K562 (cell line): ENCODE results near the gene NSF. TPM values are rescaled to one million over a fixed set of nuclear protein-coding genes. Genes with fewer than 3 reads are reported as not detected.

ENCODE experiments used
- ATAC-seq: fragments of 200-7000 bp; cut with Tn5 transposase; 3 replicates; pipeline ENCODE4 v1.9.1; 2020; ENCODE audit warnings: moderate library complexity
- BruUV-seq: library from RNA; stranded (reverse); fragments of 400-500 nt; replicated peaks from 2 replicates; lab custom pipeline; 2021; lab: Mats Ljungman, UMichigan
- CTCF ChIA-PET: fragments of 300-600 bp; formaldehyde crosslinking; extraction: SDS; loops from one replicate; lab custom pipeline; 2021; ENCODE audit warnings: low intra/inter-chr PET ratio; lab: Yijun Ruan, JAX
- POLR2A ChIA-PET: fragments of 300-600, 350-650 bp; sonication (Branson Sonifier 250); formaldehyde crosslinking; extraction: SDS; loops from one replicate; lab custom pipeline; 2021; ENCODE audit warnings: antibody characterized with exemption, inconsistent platforms; lab: Yijun Ruan, JAX
- DNase-seq, 4 experiments: peaks; one replicate each; pipeline versions ENCODE4 v3.0.0 to v3.0.0-alpha.2; 2011 to 2018; ENCODE audit warnings: low spot score in 3 of 4, mixed read lengths in 3 of 4; ENCODE audit errors: extremely low read depth in 1 of 4
- FAIRE-seq: peaks from 2 replicates; lab custom pipeline; 2011; peaks lifted over from hg19 to GRCh38; lab: Jason Lieb, UNC
- H2AFZ ChIP-seq: 2 replicates; pipeline ENCODE4 v1.6.0; 2011; ENCODE audit warnings: low read depth, low read length, control low read depth, inconsistent platforms
- H3K27ac ChIP-seq: fragments of 200-600 bp; 3 replicates; pipeline ENCODE4 v1.8.0; 2011; ENCODE audit warnings: low read depth, mild to moderate bottlenecking, control low read depth, inconsistent platforms, low read length, moderate library complexity, mixed read lengths; ENCODE audit errors: extremely low read depth
- H3K27me3 ChIP-seq, 2 experiments: fragments of 300-600 bp in 1 of 2; 2 replicates in 1 of 2; 3 replicates in 1 of 2; pipeline versions ENCODE4 v1.6.0 to v1.8.0; 2011; ENCODE audit warnings: inconsistent platforms in 2 of 2, low read length in 2 of 2, mild to moderate bottlenecking in 1 of 2, mixed read lengths in 1 of 2, moderate library complexity in 1 of 2; ENCODE audit not compliant: control insufficient read depth in 2 of 2, insufficient read depth in 2 of 2
- H3K36me3 ChIP-seq: fragments of 300-600 bp; 3 replicates; pipeline ENCODE4 v1.8.0; 2011; ENCODE audit warnings: mild to moderate bottlenecking, low read length, inconsistent platforms; ENCODE audit not compliant: control insufficient read depth, insufficient read depth
- H3K4me1 ChIP-seq, 2 experiments: fragments of 200-600 bp in 1 of 2; replicated peaks in 1 of 2; 2 replicates in 1 of 2; 3 replicates in 1 of 2; pipeline versions ENCODE4 v1.5.1 to v1.8.0; 2011; ENCODE audit warnings: inconsistent platforms in 2 of 2, low read length in 2 of 2, mild to moderate bottlenecking in 1 of 2, mixed read lengths in 1 of 2, moderate library complexity in 1 of 2; ENCODE audit not compliant: control insufficient read depth in 2 of 2, insufficient read depth in 2 of 2
- H3K4me2 ChIP-seq: 2 replicates; pipeline ENCODE4 v1.6.1; 2011; ENCODE audit warnings: low read length, control low read depth, inconsistent platforms, mixed read lengths; ENCODE audit not compliant: insufficient read depth
- H3K4me3 ChIP-seq: fragments of 200-600 bp; sonication (generic), shearing (Covaris generic); 2 replicates; pipeline ENCODE4 v1.5.1; 2016; ENCODE audit warnings: control low read depth, inconsistent platforms
- H3K79me2 ChIP-seq: fragments of 200-600 bp; 3 replicates; pipeline ENCODE4 v1.8.0; 2011; ENCODE audit warnings: low read length, inconsistent platforms; ENCODE audit not compliant: control insufficient read depth, insufficient read depth
- H3K9ac ChIP-seq, 2 experiments: 2 replicates each; pipeline versions ENCODE4 v1.6.0 to v1.6.1; 2011; ENCODE audit warnings: low read depth in 2 of 2, low read length in 2 of 2, control low read depth in 1 of 2, inconsistent platforms in 1 of 2, mild to moderate bottlenecking in 1 of 2, mixed read lengths in 1 of 2; ENCODE audit not compliant: insufficient read depth in 1 of 2
- H3K9me1 ChIP-seq: one replicate; pipeline ENCODE4 v1.6.0; 2011; ENCODE audit warnings: inconsistent platforms, mild to moderate bottlenecking, low read length, moderate library complexity; ENCODE audit not compliant: control insufficient read depth, insufficient read depth
- H3K9me3 ChIP-seq: replicated peaks from 2 replicates; pipeline ENCODE4 v1.5.1; 2011; ENCODE audit warnings: low read depth, low read length, inconsistent platforms; ENCODE audit not compliant: control insufficient read depth, insufficient read depth
- H4K20me1 ChIP-seq: replicated peaks from 2 replicates; pipeline ENCODE4 v1.6.1; 2011; ENCODE audit warnings: low read length, inconsistent platforms, mixed read lengths; ENCODE audit not compliant: control insufficient read depth, insufficient read depth
- ATF3 ChIP-seq, 2 experiments: fragments of 450-650 bp in 1 of 2; sonication (generic) in 1 of 2; formaldehyde crosslinking in 1 of 2; IDR thresholded peaks in 1 of 2; conservative IDR thresholded peaks in 1 of 2; 2 replicates each; pipeline versions ENCODE4 v1.6.1 to v1.8.1; 2016 to 2023; ENCODE audit warnings: mild to moderate bottlenecking in 2 of 2, moderate library complexity in 2 of 2, inconsistent platforms in 1 of 2, missing genetic modification reagents in 1 of 2
- CBFA2T3 ChIP-seq: fragments of 450-650 bp; IDR thresholded peaks from 2 replicates; pipeline ENCODE4 v1.6.1; 2017
- EP300 ChIP-seq: IDR thresholded peaks from 2 replicates; pipeline ENCODE4 v1.6.1; 2012; ENCODE audit warnings: low read length, improper control_type of control experiment
- ETV5 ChIP-seq: sonication (generic); formaldehyde crosslinking; IDR thresholded peaks from 2 replicates; pipeline ENCODE4 v1.4.0; 2020; ENCODE audit warnings: low read depth, mild to moderate bottlenecking, missing genetic modification reagents
- HDAC2 ChIP-seq: fragments of 450-650 bp; IDR thresholded peaks from 2 replicates; pipeline ENCODE4 v1.6.1; 2016; ENCODE audit warnings: mild to moderate bottlenecking
- HDGF ChIP-seq: fragments of 450-650 bp; IDR thresholded peaks from 2 replicates; pipeline ENCODE4 v1.6.1; 2016
- NCOA1 ChIP-seq: fragments of 450-650 bp; IDR thresholded peaks from 2 replicates; pipeline ENCODE4 v1.6.1; 2016; ENCODE audit warnings: low read depth
- RBBP5 ChIP-seq: fragments of 200-600 bp; sonication (generic); IDR thresholded peaks from 2 replicates; pipeline ENCODE4 v1.6.1; 2012; ENCODE audit warnings: borderline replicate concordance, mild to moderate bottlenecking, low read length, control low read depth, inconsistent platforms; ENCODE audit not compliant: insufficient read depth, poor library complexity, severe bottlenecking
- RCOR1 ChIP-seq, 2 experiments: IDR thresholded peaks; 2 replicates each; pipeline ENCODE4 v1.6.1; 2012; ENCODE audit warnings: low read depth in 2 of 2, low read length in 2 of 2, borderline replicate concordance in 1 of 2, improper control_type of control experiment in 1 of 2
- SMARCA5 ChIP-seq: fragments of 450-650 bp; IDR thresholded peaks from 2 replicates; pipeline ENCODE4 v1.6.1; 2016
- SRSF1 ChIP-seq: fragments of 200-400 bp; formaldehyde crosslinking; IDR thresholded peaks from 2 replicates; pipeline ENCODE4 v1.6.1; 2017; ENCODE audit warnings: mild to moderate bottlenecking, low read depth, low read length, moderate library complexity
- SUPT5H ChIP-seq: fragments of 450-650 bp; IDR thresholded peaks from 2 replicates; pipeline ENCODE4 v1.6.1; 2016
- TAF7 ChIP-seq: fragments of 450-650 bp; IDR thresholded peaks from 2 replicates; pipeline ENCODE4 v1.6.1; 2016; ENCODE audit warnings: missing genetic modification characterization, missing compliant biosample characterization
- TBP ChIP-seq: optimal IDR thresholded peaks from 2 replicates; pipeline ENCODE3; 2011; ENCODE audit warnings: low read depth, low read length, improper control_type of control experiment
- TCFL5 ChIP-seq: fragments of 250-450 bp; sonication (Bioruptor Pico); conservative IDR thresholded peaks from 2 replicates; pipeline ENCODE4 v1.6.1; 2021; ENCODE audit warnings: mild to moderate bottlenecking, moderate library complexity, matching md5 sums
- TRIM24 ChIP-seq, 2 experiments: fragments of 450-650 bp; IDR thresholded peaks; 2 replicates each; pipeline ENCODE4 v1.6.1; 2016
- whole genome bisulfite sequencing: fragments of 100-300 bp; shearing (Covaris generic); methylation state at CpG from one replicate; pipeline ENCODE4 v1.1.6; 2016; ENCODE audit warnings: low coverage, mixed read lengths; ENCODE audit not compliant: insufficient coverage; ENCODE audit errors: missing lambda C conversion rate; 5-methylcytosine and 5-hydroxymethylcytosine counted together
- in situ Hi-C: fragments of 300-500 bp; cut with MboI; formaldehyde crosslinking; loops from 4 replicates; pipeline ENCODE4 v1.15.0; 2018; ENCODE audit warnings: inconsistent platforms, mixed read lengths
- intact Hi-C: fragments of 100-400 bp; cut with micrococcal nuclease; formaldehyde crosslinking; loops from 2 replicates; pipeline ENCODE4 v1.14.2; 2022
- polyA plus RNA-seq, 8 experiments: library from polyadenylated mRNA; depleted of rRNA in 4 of 8; stranded (reverse) in 5 of 8; unstranded in 3 of 8; fragments of >200 nt; fragmentation: Nextera tagmentation in 2 of 8; fragmentation: Illumina TruSeq in 1 of 8; extraction: Ambion mirVana in 2 of 8; extraction: Trizol in 1 of 8; gene quantifications; 2 replicates each; pipeline versions ENCODE4 v1.2.1 to v1.2.3, GENCODE V29; 2011 to 2014; ENCODE audit warnings: inconsistent platforms in 1 of 8, missing spikeins in 1 of 8
- total RNA-seq, 7 experiments: library from RNA; depleted of rRNA in 6 of 7; stranded (reverse); fragments of >200 nt in 6 of 7; fragmentation: Illumina TruSeq in 2 of 7; extraction: Trizol in 2 of 7; gene quantifications; 2 replicates each; pipeline versions ENCODE4 v1.2.1 to v1.2.3, GENCODE V29; 2011 to 2021; ENCODE audit warnings: low replicate concordance in 1 of 7
- TF ChIP-seq, protein P1 (sequence below): sonication (generic); formaldehyde crosslinking; IDR thresholded peaks from 2 replicates; pipeline ENCODE4 v1.8.1; 2023; ENCODE audit warnings: mild to moderate bottlenecking, missing genetic modification reagents
- TF ChIP-seq, protein P2 (sequence below): sonication (generic); formaldehyde crosslinking; IDR thresholded peaks from 2 replicates; pipeline ENCODE4 v1.8.0; 2022; ENCODE audit warnings: missing genetic modification reagents, mild to moderate bottlenecking, moderate library complexity, borderline replicate concordance

Gene NSF
- total and polyA plus RNA-seq, 9 of the 15 experiments (the other 6 are each of a cell fraction or from before 2014, with no cell fraction given): 16.7 to 39.8 (median 36.7) TPM

DNA sequence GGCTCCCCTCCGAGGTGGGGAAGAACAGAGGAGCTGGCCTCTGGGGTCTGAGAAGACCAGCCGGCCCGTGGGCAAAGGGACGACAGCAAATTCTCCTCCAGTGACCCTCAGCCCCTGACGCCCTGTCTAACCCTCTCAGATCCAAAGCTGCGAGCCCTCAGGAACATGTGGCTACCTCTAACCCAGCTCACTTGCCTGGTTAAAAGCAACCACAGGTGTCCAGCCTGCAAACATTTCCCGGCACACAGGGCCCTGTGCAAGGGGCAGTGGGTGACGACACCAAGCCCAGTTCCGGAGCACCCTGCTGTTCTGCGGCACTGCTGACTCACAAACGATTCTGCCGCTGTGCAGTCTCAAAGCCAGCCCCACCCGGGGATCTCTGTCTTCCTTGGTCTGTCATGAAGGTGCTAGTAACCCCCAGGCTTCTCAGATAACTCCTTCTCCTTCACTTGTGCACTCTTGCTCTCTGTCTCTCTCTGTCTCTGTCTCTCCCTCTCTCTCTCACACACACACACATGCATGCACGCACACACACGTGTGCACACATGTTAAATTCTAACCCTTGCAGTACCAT lies 205.0 kb downstream of the NSF start:
- Histone ChIP-seq H3K79me2 (no peaks in the 10 kb centered on the region), H3K9me3 (peaks cover 2% of the 10 kb centered on the region; the same call in 1 of the 2 replicates), H3K36me3 (no peaks in the 10 kb centered on the region), H3K27ac (peak overlapping the region; percentile 91), H3K4me3 (peak overlapping the region; percentile 28), H3K4me1 (peaks cover 20 to 31% of the 10 kb centered on the region in 2 experiments), H3K27me3 (no peaks in the 10 kb centered on the region), H3K9ac (peak overlapping the region; percentile 89 to 94), H3K9me1 (no peaks in the 10 kb centered on the region), H4K20me1 (no peaks in the 10 kb centered on the region), H3K4me2 (peak overlapping the region; percentile 79), H2AFZ (peak overlapping the region; percentile 99)
- CTCF ChIA-PET: no interaction called here
- no TSS peak for BruUV-seq
- in situ Hi-C loops: no loop called here
- WGBS: 4% methylated on average over 15 of the region's 15 CpGs
- POLR2A ChIA-PET: interaction anchor here (0.8 to 1.4 kb wide), 4 partner anchors 8 to 20 kb away, joined by 3 to 4 read pairs (median 3); no protein-coding TSS in a partner anchor
- ATAC-seq (peak; percentile 99), FAIRE-seq (peak; percentile 98), DNase-seq (peak; percentile 91 to 95 (median 93))
- intact Hi-C loops: no loop called here
- peak; percentile 95 for TF ChIP-seq ATF3 (IDR thresholded peaks at IDR 0.05)
- no peak for TF ChIP-seq ATF3 (CRISPR knock-in tag; conservative IDR thresholded peaks at IDR 0.05)
- TF ChIP-seq CBFA2T3: peak; percentile 66
- TF ChIP-seq HDAC2: peak; percentile 84; the same call in 1 of the 2 replicates
- TF ChIP-seq, protein P1, sequence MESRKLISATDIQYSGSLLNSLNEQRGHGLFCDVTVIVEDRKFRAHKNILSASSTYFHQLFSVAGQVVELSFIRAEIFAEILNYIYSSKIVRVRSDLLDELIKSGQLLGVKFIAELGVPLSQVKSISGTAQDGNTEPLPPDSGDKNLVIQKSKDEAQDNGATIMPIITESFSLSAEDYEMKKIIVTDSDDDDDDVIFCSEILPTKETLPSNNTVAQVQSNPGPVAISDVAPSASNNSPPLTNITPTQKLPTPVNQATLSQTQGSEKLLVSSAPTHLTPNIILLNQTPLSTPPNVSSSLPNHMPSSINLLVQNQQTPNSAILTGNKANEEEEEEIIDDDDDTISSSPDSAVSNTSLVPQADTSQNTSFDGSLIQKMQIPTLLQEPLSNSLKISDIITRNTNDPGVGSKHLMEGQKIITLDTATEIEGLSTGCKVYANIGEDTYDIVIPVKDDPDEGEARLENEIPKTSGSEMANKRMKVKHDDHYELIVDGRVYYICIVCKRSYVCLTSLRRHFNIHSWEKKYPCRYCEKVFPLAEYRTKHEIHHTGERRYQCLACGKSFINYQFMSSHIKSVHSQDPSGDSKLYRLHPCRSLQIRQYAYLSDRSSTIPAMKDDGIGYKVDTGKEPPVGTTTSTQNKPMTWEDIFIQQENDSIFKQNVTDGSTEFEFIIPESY (CRISPR knock-in tag): no peak
- TF ChIP-seq TBP: peak; percentile 52
- 0 out of 2 replicates have a peak, but pooled peaks have one; percentile 23 for TF ChIP-seq TAF7
- TF ChIP-seq SRSF1: no peak
- TF ChIP-seq NCOA1: 0 out of 2 replicates have a peak, but pooled peaks have one; percentile 48
- peak; percentile 52 for TF ChIP-seq RBBP5
- TF ChIP-seq, protein P2, sequence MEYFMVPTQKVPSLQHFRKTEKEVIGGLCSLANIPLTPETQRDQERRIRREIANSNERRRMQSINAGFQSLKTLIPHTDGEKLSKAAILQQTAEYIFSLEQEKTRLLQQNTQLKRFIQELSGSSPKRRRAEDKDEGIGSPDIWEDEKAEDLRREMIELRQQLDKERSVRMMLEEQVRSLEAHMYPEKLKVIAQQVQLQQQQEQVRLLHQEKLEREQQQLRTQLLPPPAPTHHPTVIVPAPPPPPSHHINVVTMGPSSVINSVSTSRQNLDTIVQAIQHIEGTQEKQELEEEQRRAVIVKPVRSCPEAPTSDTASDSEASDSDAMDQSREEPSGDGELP (CRISPR knock-in tag): peak; percentile 82; the same call in 1 of the 2 replicates
- peak in 1 of 2 experiments; percentile 34; a peak in 1 of 4 replicates for TF ChIP-seq RCOR1 (IDR thresholded peaks at IDR 0.05; ENCODE audit: borderline replicate concordance in 1 of 2, low read depth in 2 of 2, low read length in 2 of 2)
- peak; percentile 63 for TF ChIP-seq SUPT5H
- TF ChIP-seq SMARCA5: peak; percentile 63; the same call in 1 of the 2 replicates
- peak; percentile 97 for TF ChIP-seq ETV5 (CRISPR knock-in tag)
- TF ChIP-seq TCFL5 (CRISPR knock-in tag): no peak
- TF ChIP-seq EP300: peak; percentile 76
- no peak for TF ChIP-seq HDGF
- TF ChIP-seq TRIM24 (IDR thresholded peaks at IDR 0.05): peak; percentile 60 to 70; a peak in 3 of 4 replicates
